ENCODE results near the gene TMPRSS7. TPM values are rescaled to one million over a fixed set of nuclear protein-coding genes. Genes with fewer than 3 reads are reported as not detected.

The TMPRSS7 gene
- total and polyA plus RNA-seq, 2 of the 8 experiments (the other 6 are each of a cell fraction or from before 2014, with no cell fraction given), result not detected

GRCh38 chr3:111999484-112000324, 34.8 kb upstream of the TMPRSS7 start (continued):
- no peak for TF ChIP-seq FOSL1 (IDR thresholded peaks at IDR 0.05; ENCODE audit: insufficient read depth, low read depth, low read length)
- no peak for TF ChIP-seq SIX5 (IDR thresholded peaks at IDR 0.05; ENCODE audit: low read depth, low read length)
- TF ChIP-seq NRF1 (IDR thresholded peaks at IDR 0.05; ENCODE audit: low read depth, low read length), result no peak
- TF ChIP-seq TCF12 (IDR thresholded peaks at IDR 0.05; ENCODE audit: low read depth, low read length), result no peak
- TF ChIP-seq SIRT6 (IDR thresholded peaks at IDR 0.05; ENCODE audit: low read length), result no peak
- no peak for TF ChIP-seq RFX5 (IDR thresholded peaks at IDR 0.05; ENCODE audit: borderline replicate concordance, low read depth, low read length)
- no peak for TF ChIP-seq CBX5 (IDR thresholded peaks at IDR 0.05; ENCODE audit: low read depth, low read length)
- TF ChIP-seq EGR1 (IDR thresholded peaks at IDR 0.05; ENCODE audit: borderline replicate concordance, low read depth, low read length), result no peak
- TF ChIP-seq JUND (IDR thresholded peaks at IDR 0.05; ENCODE audit: low read length), result no peak
- no peak for TF ChIP-seq POU5F1 (IDR thresholded peaks at IDR 0.05; ENCODE audit: low read depth, low read length)
- TF ChIP-seq TEAD4 (IDR thresholded peaks at IDR 0.05; ENCODE audit: low read depth, low read length), result no peak
- no peak for TF ChIP-seq TBP (IDR thresholded peaks at IDR 0.05; ENCODE audit: low read depth, low read length)
- TF ChIP-seq CEBPB (IDR thresholded peaks at IDR 0.05; ENCODE audit: low read depth, low read length), result no peak
- no peak for TF ChIP-seq KDM1A (IDR thresholded peaks at IDR 0.05; ENCODE audit: borderline replicate concordance, low read length)
- 0 out of 2 replicates have a peak, but pooled peaks have one; percentile 26 for TF ChIP-seq PHF8 (conservative IDR thresholded peaks at IDR 0.05; ENCODE audit: low read depth, low read length)
- no peak for TF ChIP-seq EZH2 (IDR thresholded peaks at IDR 0.05; ENCODE audit: low read depth, low read length, severe bottlenecking)
- no peak for TF ChIP-seq HDAC2 (IDR thresholded peaks at IDR 0.05; ENCODE audit: borderline replicate concordance in 1 of 2, low read depth in 2 of 2, low read length in 2 of 2)
- TF ChIP-seq ZNF274 (IDR thresholded peaks at IDR 0.05; ENCODE audit: borderline replicate concordance, extremely low read depth, low read length), result no peak
- TF ChIP-seq KDM4A (IDR thresholded peaks at IDR 0.05; ENCODE audit: low read depth, low read length, severe bottlenecking), result peak; percentile 65
- no peak for TF ChIP-seq EP300 (IDR thresholded peaks at IDR 0.05; ENCODE audit: borderline replicate concordance in 1 of 2, low read depth in 2 of 2, low read length in 2 of 2)
- TF ChIP-seq USF2 (IDR thresholded peaks at IDR 0.05; ENCODE audit: low read length), result no peak
- TF ChIP-seq RNF2 (IDR thresholded peaks at IDR 0.05; ENCODE audit: borderline replicate concordance, low read depth, low read length, missing control alignments, poor library complexity, severe bottlenecking), result no peak
- TF ChIP-seq ASH2L (IDR thresholded peaks at IDR 0.05; ENCODE audit: low read length), result peak; percentile 37
